RKO (cell line): ENCODE results near the gene DIP2C.
"Not testable (repeated sequence)": the region's sequence is repeated elsewhere in the genome, so short reads cannot be mapped to it uniquely, and the experiment has no call there.

Experiments used
- DNase-seq: peaks from one replicate; pipeline ENCODE4 v3.0.0-alpha.2; 2016; ENCODE audit warnings: low spot score

Gene DIP2C

GRCh38 chr10:533186-533585 lies 156.3 kb downstream of the DIP2C start:
- no peak for DNase-seq

GRCh38 chr10:532331-532730 lies 157.1 kb downstream of the DIP2C start:
- DNase-seq = not testable (repeated sequence)

GRCh38 chr10:531541-531940 lies 157.9 kb downstream of the DIP2C start:
- no peak for DNase-seq

- DNase-seq = no peak
Measured at GRCh38 chr10:530717-531116, 158.8 kb downstream of the DIP2C start.

- no peak for DNase-seq
Measured at GRCh38 chr10:529468-530230, 159.8 kb downstream of the DIP2C start.

- no peak for DNase-seq
Measured at GRCh38 chr10:528173-529165, 161.0 kb downstream of the DIP2C start.

GRCh38 chr10:527416-527815 lies 162.1 kb downstream of the DIP2C start:
- DNase-seq = no peak

- no peak for DNase-seq
Measured at GRCh38 chr10:526651-527312, 162.7 kb downstream of the DIP2C start.

- DNase-seq = peak; percentile 23
Measured at GRCh38 chr10:525565-526315, 163.7 kb downstream of the DIP2C start.

GRCh38 chr10:523925-524324 lies 165.5 kb downstream of the DIP2C start:
- DNase-seq = no peak

GRCh38 chr10:522350-522749 lies 167.1 kb downstream of the DIP2C start:
- DNase-seq = no peak

GRCh38 chr10:521261-522250 lies 167.9 kb downstream of the DIP2C start:
- DNase-seq = no peak

- DNase-seq = no peak
Measured at GRCh38 chr10:520402-520787, 169.1 kb downstream of the DIP2C start.

- no peak for DNase-seq
Measured at GRCh38 chr10:519716-520401, 169.6 kb downstream of the DIP2C start.

- no peak for DNase-seq
Measured at GRCh38 chr10:519055-519715, 170.3 kb downstream of the DIP2C start.

- DNase-seq = no peak
Measured at GRCh38 chr10:517872-518475, 171.5 kb downstream of the DIP2C start.

- DNase-seq = no peak
Measured at GRCh38 chr10:517241-517830, 172.1 kb downstream of the DIP2C start.

- DNase-seq = no peak
Measured at GRCh38 chr10:516764-517163, 172.7 kb downstream of the DIP2C start.

- no peak for DNase-seq
Measured at GRCh38 chr10:515674-516073, 173.8 kb downstream of the DIP2C start.
